Measurements from ENCODE around the gene YAE1.

DNA sequence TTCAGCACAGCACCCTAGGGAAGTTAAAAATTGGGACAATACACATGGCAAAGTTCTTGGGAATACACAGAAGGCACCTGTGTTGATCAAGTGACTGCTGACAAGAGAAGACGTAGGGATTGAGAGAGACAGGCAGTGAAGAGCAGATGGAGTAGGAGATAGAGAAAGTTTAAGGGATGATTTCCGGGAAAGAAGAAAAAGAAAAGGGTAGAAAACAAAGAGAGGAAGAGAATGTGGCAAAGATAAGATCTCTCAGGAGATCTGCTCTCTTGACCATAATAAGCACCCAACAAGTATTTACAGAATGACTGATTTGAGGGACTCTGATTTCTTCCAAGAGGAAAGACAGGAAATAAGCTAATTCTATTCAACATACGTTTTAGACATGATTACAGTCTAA is 42.1 kb downstream of the YAE1 start:
- TF ChIP-seq, protein P1, sequence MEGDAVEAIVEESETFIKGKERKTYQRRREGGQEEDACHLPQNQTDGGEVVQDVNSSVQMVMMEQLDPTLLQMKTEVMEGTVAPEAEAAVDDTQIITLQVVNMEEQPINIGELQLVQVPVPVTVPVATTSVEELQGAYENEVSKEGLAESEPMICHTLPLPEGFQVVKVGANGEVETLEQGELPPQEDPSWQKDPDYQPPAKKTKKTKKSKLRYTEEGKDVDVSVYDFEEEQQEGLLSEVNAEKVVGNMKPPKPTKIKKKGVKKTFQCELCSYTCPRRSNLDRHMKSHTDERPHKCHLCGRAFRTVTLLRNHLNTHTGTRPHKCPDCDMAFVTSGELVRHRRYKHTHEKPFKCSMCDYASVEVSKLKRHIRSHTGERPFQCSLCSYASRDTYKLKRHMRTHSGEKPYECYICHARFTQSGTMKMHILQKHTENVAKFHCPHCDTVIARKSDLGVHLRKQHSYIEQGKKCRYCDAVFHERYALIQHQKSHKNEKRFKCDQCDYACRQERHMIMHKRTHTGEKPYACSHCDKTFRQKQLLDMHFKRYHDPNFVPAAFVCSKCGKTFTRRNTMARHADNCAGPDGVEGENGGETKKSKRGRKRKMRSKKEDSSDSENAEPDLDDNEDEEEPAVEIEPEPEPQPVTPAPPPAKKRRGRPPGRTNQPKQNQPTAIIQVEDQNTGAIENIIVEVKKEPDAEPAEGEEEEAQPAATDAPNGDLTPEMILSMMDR (conservative IDR thresholded peaks at IDR 0.05; ENCODE audit: low read depth, low read length): no peak
- TF ChIP-seq EZH2 (IDR thresholded peaks at IDR 0.05; ENCODE audit: borderline replicate concordance, low read depth, low read length, poor library complexity, severe bottlenecking): no peak

Data from A673 (cell line).